Activated naive CD4-positive, alpha-beta T cell treated with anti-CD3 and anti-CD28 coated beads, Interleukin-2, amount 10 ng/mL, durations not matched to agents 7 days and 5 days (primary cell): Measurements from ENCODE around the gene SLC25A51.

Experiments
- CTCF ChIA-PET: fragments of 350-600 bp; sonication (Branson Sonifier 250); formaldehyde crosslinking; loops from one replicate; lab custom pipeline; 2021; ENCODE audit warnings: antibody characterized with exemption; lab: Charles Lee
- DNase-seq: peaks from one replicate; pipeline ENCODE4 v3.0.0-alpha.2; 2020
- H3K27ac Mint-ChIP-seq: one replicate; pipeline ENCODE4 v1.8.0; 2021; ENCODE audit warnings: mild to moderate bottlenecking, moderate library complexity, mixed read lengths
- H3K27me3 Mint-ChIP-seq: one replicate; pipeline ENCODE4 v1.8.0; 2021; ENCODE audit warnings: mild to moderate bottlenecking, mixed read lengths
- H3K36me3 Mint-ChIP-seq: one replicate; pipeline ENCODE4 v1.8.0; 2021; ENCODE audit warnings: mixed read lengths
- H3K4me1 Mint-ChIP-seq: one replicate; pipeline ENCODE4 v1.8.0; 2021; ENCODE audit warnings: mixed read lengths
- H3K4me3 Mint-ChIP-seq: one replicate; pipeline ENCODE4 v1.8.0; 2021; ENCODE audit warnings: mild to moderate bottlenecking, moderate library complexity, mixed read lengths
- H3K9me3 Mint-ChIP-seq: one replicate; pipeline ENCODE4 v1.8.0; 2021; ENCODE audit warnings: mixed read lengths

SLC25A51 gene

GRCh38 chr9:37927601-37928551, 23.9 kb upstream of the SLC25A51 start:
- no peak overlapping the region for H3K4me3 Mint-ChIP-seq
- no peaks in the 10 kb centered on the region for H3K36me3 Mint-ChIP-seq
- H3K9me3 Mint-ChIP-seq: no peaks in the 10 kb centered on the region
- DNase-seq: no peak
- peaks cover 3% of the 10 kb centered on the region for H3K27me3 Mint-ChIP-seq
- H3K27ac Mint-ChIP-seq: no peak overlapping the region
- H3K4me1 Mint-ChIP-seq: peaks cover 7% of the 10 kb centered on the region
- CTCF ChIA-PET: interaction anchor here (0.6 to 1.2 kb wide), 3 partner anchors 15 to 233 kb away, joined by 3 to 5 read pairs (median 3); no protein-coding TSS in a partner anchor

- CTCF ChIA-PET: interaction anchor here (1.2 kb wide), 1 partner anchor 234 kb away, joined by 5 read pairs; no protein-coding TSS in a partner anchor
- Mint-ChIP-seq H3K4me1 (peaks cover 7% of the 10 kb centered on the region), H3K4me3 (no peak overlapping the region), H3K36me3 (no peaks in the 10 kb centered on the region), H3K9me3 (no peaks in the 10 kb centered on the region), H3K27ac (no peak overlapping the region), H3K27me3 (peaks cover 3% of the 10 kb centered on the region)
- no peak for DNase-seq
These were observed 23.2 kb upstream of the SLC25A51 start for GRCh38 chr9:37927132-37927531.

- DNase-seq: no peak
- Mint-ChIP-seq H3K4me1 (peaks cover 7% of the 10 kb centered on the region), H3K9me3 (no peaks in the 10 kb centered on the region), H3K27ac (no peak overlapping the region), H3K36me3 (no peaks in the 10 kb centered on the region), H3K27me3 (peaks cover 3% of the 10 kb centered on the region), H3K4me3 (no peak overlapping the region)
- CTCF ChIA-PET: interaction anchor here (1.2 kb wide), 1 partner anchor 234 kb away, joined by 5 read pairs; no protein-coding TSS in a partner anchor
These were observed 22.8 kb upstream of the SLC25A51 start for GRCh38 chr9:37926737-37927118.

- no peak overlapping the region for H3K4me3 Mint-ChIP-seq
- CTCF ChIA-PET: interaction anchor here (0.8 kb wide), 1 partner anchor 12 kb away, joined by 3 read pairs; no protein-coding TSS in a partner anchor
- DNase-seq: no peak
- H3K36me3 Mint-ChIP-seq: no peaks in the 10 kb centered on the region
- H3K27ac Mint-ChIP-seq: no peak overlapping the region
- H3K9me3 Mint-ChIP-seq: no peaks in the 10 kb centered on the region
- peaks cover 7% of the 10 kb centered on the region for H3K4me1 Mint-ChIP-seq
- H3K27me3 Mint-ChIP-seq: peaks cover 4% of the 10 kb centered on the region
These were observed 22.1 kb upstream of the SLC25A51 start for GRCh38 chr9:37925786-37926736.

- H3K4me1 Mint-ChIP-seq: peaks cover 7% of the 10 kb centered on the region
- DNase-seq: no peak
- H3K4me3 Mint-ChIP-seq: no peak overlapping the region
- H3K27me3 Mint-ChIP-seq: peaks cover 6% of the 10 kb centered on the region
- no peaks in the 10 kb centered on the region for H3K9me3 Mint-ChIP-seq
- H3K27ac Mint-ChIP-seq: no peak overlapping the region
- CTCF ChIA-PET: interaction anchor here (2.0 kb wide), 1 partner anchor 11 kb away, joined by 11 read pairs; no protein-coding TSS in a partner anchor
- no peaks in the 10 kb centered on the region for H3K36me3 Mint-ChIP-seq
These were observed 21.1 kb upstream of the SLC25A51 start for GRCh38 chr9:37925006-37925405.

GRCh38 chr9:37924538-37924937, 20.6 kb upstream of the SLC25A51 start:
- CTCF ChIA-PET: interaction anchor here (2.0 kb wide), 1 partner anchor 11 kb away, joined by 11 read pairs; no protein-coding TSS in a partner anchor
- Mint-ChIP-seq H3K27me3 (peaks cover 6% of the 10 kb centered on the region), H3K4me1 (peaks cover 5% of the 10 kb centered on the region), H3K9me3 (no peaks in the 10 kb centered on the region), H3K27ac (no peak overlapping the region), H3K36me3 (no peaks in the 10 kb centered on the region), H3K4me3 (no peak overlapping the region)
- DNase-seq: no peak

- H3K27ac Mint-ChIP-seq: no peak overlapping the region
- DNase-seq: no peak
- CTCF ChIA-PET: interaction anchor here (2.0 kb wide), 1 partner anchor 10 kb away, joined by 11 read pairs; no protein-coding TSS in a partner anchor
- H3K4me1 Mint-ChIP-seq: no peaks in the 10 kb centered on the region
- H3K9me3 Mint-ChIP-seq: no peaks in the 10 kb centered on the region
- H3K4me3 Mint-ChIP-seq: no peak overlapping the region
- H3K27me3 Mint-ChIP-seq: peaks cover 6% of the 10 kb centered on the region
- no peaks in the 10 kb centered on the region for H3K36me3 Mint-ChIP-seq
These were observed 20.0 kb upstream of the SLC25A51 start for GRCh38 chr9:37923796-37924427.

GRCh38 chr9:37923118-37923795, 19.3 kb upstream of the SLC25A51 start:
- CTCF ChIA-PET: interaction anchor here (1.7 to 2.0 kb wide), 2 partner anchors 10 kb away, joined by 5 to 11 read pairs; no protein-coding TSS in a partner anchor
- no peaks in the 10 kb centered on the region for H3K36me3 Mint-ChIP-seq
- H3K27me3 Mint-ChIP-seq: peaks cover 6% of the 10 kb centered on the region
- no peak overlapping the region for H3K4me3 Mint-ChIP-seq
- no peaks in the 10 kb centered on the region for H3K4me1 Mint-ChIP-seq
- no peak overlapping the region for H3K27ac Mint-ChIP-seq
- DNase-seq: no peak
- H3K9me3 Mint-ChIP-seq: no peaks in the 10 kb centered on the region

- H3K9me3 Mint-ChIP-seq: no peaks in the 10 kb centered on the region
- H3K4me3 Mint-ChIP-seq: no peak overlapping the region
- no peak for DNase-seq
- no peak overlapping the region for H3K27ac Mint-ChIP-seq
- H3K27me3 Mint-ChIP-seq: peaks cover 3% of the 10 kb centered on the region
- CTCF ChIA-PET: interaction anchor here (1.7 kb wide), 1 partner anchor 9 kb away, joined by 5 read pairs; no protein-coding TSS in a partner anchor
- H3K4me1 Mint-ChIP-seq: no peaks in the 10 kb centered on the region
- no peaks in the 10 kb centered on the region for H3K36me3 Mint-ChIP-seq
These were observed 18.6 kb upstream of the SLC25A51 start for GRCh38 chr9:37922363-37923117.

- no peak overlapping the region for H3K4me3 Mint-ChIP-seq
- CTCF ChIA-PET: interaction anchor here (1.7 kb wide), 1 partner anchor 8 kb away, joined by 5 read pairs; no protein-coding TSS in a partner anchor
- DNase-seq: no peak
- no peaks in the 10 kb centered on the region for H3K9me3 Mint-ChIP-seq
- no peak overlapping the region for H3K27ac Mint-ChIP-seq
- H3K36me3 Mint-ChIP-seq: no peaks in the 10 kb centered on the region
- no peaks in the 10 kb centered on the region for H3K4me1 Mint-ChIP-seq
- peaks cover 3% of the 10 kb centered on the region for H3K27me3 Mint-ChIP-seq
These were observed 17.8 kb upstream of the SLC25A51 start for GRCh38 chr9:37921546-37922300.

- H3K4me3 Mint-ChIP-seq: no peak overlapping the region
- no peaks in the 10 kb centered on the region for H3K9me3 Mint-ChIP-seq
- no peaks in the 10 kb centered on the region for H3K4me1 Mint-ChIP-seq
- CTCF ChIA-PET: interaction anchor here (1.7 kb wide), 1 partner anchor 7 kb away, joined by 5 read pairs; no protein-coding TSS in a partner anchor
- DNase-seq: no peak
- H3K27me3 Mint-ChIP-seq: peaks cover 3% of the 10 kb centered on the region
- H3K36me3 Mint-ChIP-seq: no peaks in the 10 kb centered on the region
- no peak overlapping the region for H3K27ac Mint-ChIP-seq
These were observed 17.2 kb upstream of the SLC25A51 start for GRCh38 chr9:37921168-37921510.
